Smooth muscle cell of the brain vasculature (primary cell): ENCODE data around the gene CFAP54.

Source experiments
- DNase-seq: peaks from one replicate; pipeline ENCODE4 v3.0.0-alpha.2; 2012; ENCODE audit warnings: low read depth, low spot score

CFAP54 gene

GRCh38 chr12:96886998-96887677, 397.8 kb downstream of the CFAP54 start:
- DNase-seq, result peak; percentile 35

- no peak for DNase-seq
These were observed 400.0 kb downstream of the CFAP54 start for GRCh38 chr12:96889273-96889933.

- no peak for DNase-seq
These were observed 401.0 kb downstream of the CFAP54 start for GRCh38 chr12:96890331-96890730.

- no peak for DNase-seq
These were observed 402.7 kb downstream of the CFAP54 start for GRCh38 chr12:96892104-96892503.

GRCh38 chr12:96897421-96897820, 408.0 kb downstream of the CFAP54 start:
- no peak for DNase-seq

- DNase-seq, result no peak
These were observed 411.8 kb downstream of the CFAP54 start for GRCh38 chr12:96901175-96901574.

GRCh38 chr12:96902076-96902475, 412.7 kb downstream of the CFAP54 start:
- no peak for DNase-seq

GRCh38 chr12:96906498-96906848, 417.1 kb downstream of the CFAP54 start:
- DNase-seq, result no peak

- peak; percentile 35 for DNase-seq
These were observed 417.7 kb downstream of the CFAP54 start, which contains the start of gene NEDD1 for GRCh38 chr12:96906849-96907670. Gene NEDD1, plus strand, starts transcription at chr12:96907257. Its CDS starts 2,503 bp downstream, at chr12:96909760.

GRCh38 chr12:96907671-96908422, 418.5 kb downstream of the CFAP54 start:
- no peak for DNase-seq

- no peak for DNase-seq
These were observed 419.0 kb downstream of the CFAP54 start for GRCh38 chr12:96908423-96908675.

GRCh38 chr12:96912261-96912660, 422.9 kb downstream of the CFAP54 start:
- DNase-seq, result no peak

- DNase-seq, result no peak
These were observed 423.6 kb downstream of the CFAP54 start for GRCh38 chr12:96912943-96913342.

GRCh38 chr12:96919510-96920210, 430.3 kb downstream of the CFAP54 start:
- no peak for DNase-seq
